ENCODE results near the gene MAPKAP1.

The MAPKAP1 gene

GRCh38 chr9:125541840-125542243 is 165.2 kb downstream of the MAPKAP1 start:
- no peak for DNase-seq (ENCODE audit: extremely low read depth in 1 of 2, low read depth in 1 of 2)

GRCh38 chr9:125540497-125540896 is 166.5 kb downstream of the MAPKAP1 start:
- DNase-seq (ENCODE audit: extremely low read depth in 1 of 2, low read depth in 1 of 2): no peak

- no peak for DNase-seq (ENCODE audit: extremely low read depth in 1 of 2, low read depth in 1 of 2)
Measured at GRCh38 chr9:125538092-125538473, 168.9 kb downstream of the MAPKAP1 start.

DNA sequence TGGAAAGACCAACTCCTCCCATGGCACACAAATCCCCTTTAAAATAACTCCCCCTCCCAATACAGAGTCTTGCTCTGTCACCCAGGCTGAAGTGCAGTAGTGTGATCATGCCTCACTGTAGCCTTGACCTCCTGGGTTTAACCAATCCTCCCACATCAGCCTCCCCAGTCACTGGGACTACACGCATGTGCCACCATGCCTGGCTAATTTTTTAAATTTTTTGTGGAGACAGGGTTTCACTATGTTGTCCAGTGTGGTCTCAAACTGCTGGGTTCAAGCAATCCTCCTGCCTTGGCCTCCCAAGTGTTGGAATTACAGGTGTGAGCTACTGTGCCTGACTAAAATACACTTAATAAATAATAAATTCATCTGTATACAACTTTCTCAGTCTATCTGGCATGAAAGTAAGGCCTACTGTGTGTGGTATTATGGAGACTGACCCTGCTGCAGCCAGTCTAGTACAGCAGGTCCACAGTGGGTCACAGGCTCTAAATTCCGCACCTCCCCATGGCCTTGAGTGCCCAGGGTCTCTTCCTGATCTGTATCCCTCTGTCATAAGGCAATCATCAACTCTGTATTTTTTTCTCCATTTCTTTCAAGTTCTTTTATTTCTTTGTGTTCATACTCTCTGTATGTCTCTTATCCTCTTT is 169.4 kb downstream of the MAPKAP1 start:
- DNase-seq (ENCODE audit: extremely low read depth in 1 of 2, low read depth in 1 of 2): no peak

DNA sequence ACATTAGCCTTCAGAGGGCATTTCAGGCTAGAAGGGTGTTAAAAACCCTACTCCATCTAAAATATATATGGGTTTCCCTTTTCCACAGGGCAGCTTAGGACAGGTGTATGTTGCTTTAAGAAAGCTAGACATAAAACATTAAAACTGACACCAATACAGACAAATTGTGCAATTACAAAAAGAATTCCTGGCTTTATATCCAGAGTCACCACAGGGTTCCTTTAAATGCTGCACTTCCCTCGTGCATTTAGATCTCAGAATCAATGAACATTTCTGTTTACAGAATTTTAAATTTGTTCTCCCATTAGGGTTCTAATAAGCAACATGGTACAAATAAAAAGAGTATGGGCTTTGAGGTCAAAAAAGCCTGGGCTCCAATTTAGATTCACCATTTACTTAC is 170.2 kb downstream of the MAPKAP1 start:
- DNase-seq (ENCODE audit: extremely low read depth in 1 of 2, low read depth in 1 of 2): no peak

DNA sequence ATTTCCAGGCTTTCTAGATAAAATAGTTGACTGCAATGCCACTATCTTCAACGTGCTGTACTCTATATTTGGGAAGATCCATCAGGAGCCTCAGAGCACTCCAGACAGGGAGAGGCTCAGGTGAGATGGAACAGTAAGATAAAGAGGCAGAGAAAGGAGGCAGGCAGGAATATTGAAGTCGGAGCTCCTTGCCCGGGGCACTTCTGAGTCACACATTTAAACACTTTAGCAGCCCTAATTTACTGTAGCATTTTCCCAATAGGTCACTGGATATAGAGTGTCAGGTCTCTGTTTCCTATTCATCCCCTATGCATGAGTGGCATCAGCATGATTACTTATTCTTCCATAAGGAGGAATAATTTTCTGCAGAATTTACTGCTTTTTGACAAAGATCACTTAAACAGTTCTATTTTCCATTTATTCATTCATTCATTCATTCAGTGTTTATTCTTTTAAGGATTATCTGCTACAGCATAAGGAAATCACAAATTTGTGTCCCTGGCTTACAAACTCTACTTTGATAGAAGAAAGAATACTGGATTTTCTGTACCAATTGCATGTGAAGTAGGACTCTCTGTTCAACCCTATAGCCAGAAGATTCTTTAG is 170.7 kb downstream of the MAPKAP1 start:
- no peak for DNase-seq (ENCODE audit: extremely low read depth in 1 of 2, low read depth in 1 of 2)

- no peak for DNase-seq (ENCODE audit: extremely low read depth in 1 of 2, low read depth in 1 of 2)
Measured at GRCh38 chr9:125534971-125535701, 171.9 kb downstream of the MAPKAP1 start.

- no peak for DNase-seq (ENCODE audit: extremely low read depth in 1 of 2, low read depth in 1 of 2)
Measured at GRCh38 chr9:125532812-125533594, 174.0 kb downstream of the MAPKAP1 start.

DNA sequence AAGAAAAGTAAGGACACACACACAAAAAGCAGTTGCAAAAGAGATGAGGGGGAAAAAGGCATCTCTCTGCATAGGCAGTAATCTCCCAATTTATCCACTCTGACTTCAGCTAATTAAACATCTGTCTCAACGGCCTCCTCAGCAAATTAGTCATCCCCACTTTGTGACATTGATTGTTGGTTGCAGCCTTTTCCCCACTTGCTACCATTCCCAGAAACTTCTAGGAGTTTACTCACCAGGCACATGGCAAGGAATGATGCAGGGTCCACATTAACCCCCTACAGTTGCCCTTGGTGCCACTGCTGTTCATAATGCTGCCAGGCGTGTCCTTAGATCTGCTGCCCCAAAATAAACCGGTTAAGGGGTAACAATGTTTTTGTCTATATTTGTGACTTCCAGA is 174.6 kb downstream of the MAPKAP1 start:
- no peak for DNase-seq (ENCODE audit: extremely low read depth in 1 of 2, low read depth in 1 of 2)

DNA sequence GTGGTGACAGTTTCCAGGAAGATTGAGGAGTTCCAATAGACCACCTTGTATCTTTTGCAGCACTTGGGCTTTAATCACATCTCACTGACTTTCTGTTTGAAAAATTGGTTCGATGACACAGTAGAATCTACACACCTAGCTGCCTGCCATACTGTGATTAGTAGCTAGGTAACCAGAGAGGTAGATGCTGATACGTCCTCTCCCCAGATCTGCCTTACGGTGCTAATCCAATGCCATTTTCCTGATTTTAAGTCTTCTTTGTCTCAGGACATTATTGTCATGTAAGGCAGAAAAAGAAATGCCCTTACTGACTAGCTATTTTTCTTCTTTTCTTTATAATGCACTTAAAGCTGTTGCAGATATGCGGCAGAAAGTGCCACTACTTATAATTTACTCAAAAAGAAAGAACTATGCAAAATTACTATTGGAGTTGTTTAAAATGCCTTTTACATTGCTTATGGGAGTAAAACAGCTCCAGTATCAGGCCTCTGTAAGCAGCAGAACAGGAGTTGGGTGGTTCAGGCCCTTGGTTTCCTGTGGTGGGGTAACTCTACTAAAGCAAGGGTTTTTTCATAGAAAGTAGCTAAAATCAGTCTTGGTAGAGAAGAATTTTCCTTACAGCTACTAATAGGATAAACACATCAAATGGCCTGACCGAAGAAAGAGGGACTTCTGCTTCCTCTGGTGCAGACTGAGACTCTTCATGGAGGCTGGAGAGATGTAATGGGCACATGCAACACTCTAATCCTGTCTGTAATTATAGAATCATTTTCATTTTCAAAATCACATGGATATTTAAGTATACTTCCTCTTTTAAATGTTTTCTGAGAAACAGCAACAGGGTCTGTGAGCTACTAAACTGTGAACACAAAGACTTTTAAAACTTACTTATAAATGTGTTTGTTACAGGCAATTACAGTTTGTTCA is 177.2 kb downstream of the MAPKAP1 start:
- no peak for DNase-seq (ENCODE audit: extremely low read depth in 1 of 2, low read depth in 1 of 2)

DNA sequence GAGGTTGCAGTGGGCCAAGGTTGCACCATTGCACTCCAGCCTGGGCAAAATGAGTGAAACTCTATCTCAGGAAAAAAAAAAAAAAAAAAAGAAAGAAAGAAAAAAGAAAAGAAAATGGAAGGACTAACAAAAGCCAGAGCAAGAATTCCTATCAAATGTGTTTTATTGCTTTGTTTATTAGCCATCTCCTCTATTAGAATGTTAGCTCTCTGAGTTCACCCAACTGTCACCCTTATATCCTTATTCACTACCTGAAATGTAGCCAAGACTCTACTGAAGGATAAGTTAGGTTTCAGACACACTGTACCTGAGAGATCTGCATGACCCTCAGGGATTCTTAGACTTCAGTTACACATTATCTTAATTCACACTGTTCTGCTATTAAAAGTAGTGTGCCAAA is 177.9 kb downstream of the MAPKAP1 start:
- DNase-seq (ENCODE audit: extremely low read depth in 1 of 2, low read depth in 1 of 2): no peak

DNA sequence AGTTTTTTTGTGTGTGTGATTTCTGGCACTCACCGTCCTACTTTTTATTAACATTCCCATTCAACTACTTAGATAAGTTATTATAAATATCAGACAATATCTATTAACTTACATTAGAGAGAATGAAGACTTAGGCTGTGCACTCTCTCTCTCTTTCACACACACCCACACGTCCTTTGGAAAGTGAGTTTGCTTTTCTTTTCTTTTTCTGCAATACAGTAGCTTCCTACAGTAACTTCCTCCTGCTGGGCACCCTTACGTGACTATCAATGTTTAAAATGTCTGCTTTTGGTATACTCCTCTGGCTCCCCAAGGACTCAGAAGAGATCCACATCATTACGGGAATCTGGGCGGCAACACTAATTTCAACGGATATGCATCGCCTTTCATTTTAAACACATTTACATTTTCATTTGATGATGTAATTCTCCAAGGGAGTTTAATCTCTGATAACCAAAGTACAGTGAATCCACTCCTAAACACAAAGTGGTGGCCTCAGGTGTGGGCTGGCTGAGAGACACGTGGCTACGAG is 179.5 kb downstream of the MAPKAP1 start:
- DNase-seq (ENCODE audit: extremely low read depth in 1 of 2, low read depth in 1 of 2): no peak

- DNase-seq (ENCODE audit: extremely low read depth in 1 of 2, low read depth in 1 of 2): no peak
Measured at GRCh38 chr9:125525921-125526631, 180.9 kb downstream of the MAPKAP1 start.

GRCh38 chr9:125524583-125525355 is 182.2 kb downstream of the MAPKAP1 start:
- DNase-seq (ENCODE audit: extremely low read depth in 1 of 2, low read depth in 1 of 2): no peak

DNA sequence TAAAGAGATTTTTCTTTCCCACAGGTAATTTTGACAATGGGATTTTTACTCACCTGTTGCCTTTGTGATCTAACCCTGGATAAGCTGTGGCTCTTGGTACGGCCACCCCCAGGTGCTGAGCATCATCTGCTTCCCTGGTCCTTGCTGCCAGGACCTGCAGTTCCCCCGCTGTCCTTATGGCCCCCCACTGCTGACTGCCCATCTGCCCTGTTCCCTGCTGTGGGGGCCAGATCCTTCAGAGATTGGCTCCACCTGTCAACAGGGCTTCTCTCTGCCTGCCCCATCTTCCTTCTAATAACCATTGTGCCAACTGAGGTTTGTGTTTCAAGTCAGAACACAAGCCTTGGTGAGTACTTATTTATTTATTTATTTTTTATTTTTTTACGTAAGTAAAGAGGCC is 183.3 kb downstream of the MAPKAP1 start:
- no peak for DNase-seq (ENCODE audit: extremely low read depth in 1 of 2, low read depth in 1 of 2)

GRCh38 chr9:125522328-125522725 is 184.7 kb downstream of the MAPKAP1 start:
- DNase-seq (ENCODE audit: extremely low read depth in 1 of 2, low read depth in 1 of 2): no peak

DNA sequence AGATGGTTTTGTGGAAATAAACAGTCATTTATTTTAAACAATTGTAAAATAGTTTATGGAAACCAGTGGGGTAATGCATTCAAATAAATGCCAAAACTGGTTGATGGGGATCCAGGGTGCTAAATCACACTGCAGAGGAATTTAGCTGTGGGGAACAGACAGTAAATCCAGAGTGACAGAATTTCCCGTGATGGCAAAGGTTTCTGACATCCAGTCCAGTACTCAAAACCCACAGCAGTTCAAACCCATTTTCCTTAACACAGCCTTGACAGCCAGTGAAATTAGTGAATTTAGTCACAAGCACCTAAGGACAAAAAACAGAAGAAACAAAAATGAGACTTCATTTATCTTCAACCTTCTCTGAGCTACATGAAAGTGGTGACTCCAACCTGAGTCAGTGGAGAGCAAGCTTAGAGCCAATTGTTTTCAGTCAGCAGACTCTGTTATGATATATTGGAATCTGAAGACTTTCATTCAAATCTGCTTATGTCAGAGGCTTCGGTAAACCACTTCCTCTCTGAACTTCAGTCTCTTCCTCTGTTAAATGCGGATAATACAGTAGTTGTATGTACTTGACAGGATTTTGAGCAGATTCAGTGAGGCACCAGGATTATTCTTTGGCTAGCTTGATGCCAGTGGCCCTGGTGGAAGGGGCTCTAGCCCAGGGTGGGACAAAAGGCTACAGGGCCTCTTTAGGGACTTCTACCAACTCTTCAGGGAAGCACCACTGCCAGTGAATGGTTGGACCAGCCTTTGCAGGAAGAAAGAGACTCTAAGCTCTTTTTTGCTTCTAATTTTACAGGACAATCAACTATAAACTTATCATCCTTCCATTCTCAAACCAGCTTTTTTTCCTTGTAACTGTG is 185.3 kb downstream of the MAPKAP1 start:
- peak in 1 of 2 donors; percentile 36 for DNase-seq (ENCODE audit: extremely low read depth in 1 of 2, low read depth in 1 of 2)

DNA sequence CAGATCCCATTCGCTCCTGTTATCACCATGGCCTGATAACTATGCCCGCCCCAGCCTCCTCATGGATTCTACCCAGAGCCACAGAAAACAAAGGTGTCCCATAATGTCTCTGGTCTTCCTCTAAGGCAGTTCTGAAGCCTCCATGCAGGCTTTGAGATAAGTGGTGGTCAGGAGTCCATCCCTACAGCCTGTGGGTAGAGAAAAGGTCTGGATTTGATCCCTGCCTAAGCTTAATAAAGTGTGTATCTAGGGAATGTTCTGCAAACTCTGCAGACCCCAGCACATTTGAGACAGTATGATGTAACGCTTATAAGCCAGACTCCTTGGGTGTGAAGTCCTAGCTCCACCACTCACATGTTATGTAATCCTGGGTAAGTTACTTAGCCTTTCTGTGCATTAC is 187.3 kb downstream of the MAPKAP1 start:
- DNase-seq (ENCODE audit: extremely low read depth in 1 of 2, low read depth in 1 of 2): no peak
